ENCODE results near the gene STT3B.

The STT3B gene

GRCh38 chr3:31559872-31560534, 27.3 kb downstream of the STT3B start:
- TF ChIP-seq CTCF (IDR thresholded peaks at IDR 0.05; ENCODE audit: low read depth, low read length, missing control alignments), result no peak
- no peak overlapping the region for H3K4me3 ChIP-seq (ENCODE audit: low read depth, low read length)
- no peak for DNase-seq (ENCODE audit: low read depth)

DNA sequence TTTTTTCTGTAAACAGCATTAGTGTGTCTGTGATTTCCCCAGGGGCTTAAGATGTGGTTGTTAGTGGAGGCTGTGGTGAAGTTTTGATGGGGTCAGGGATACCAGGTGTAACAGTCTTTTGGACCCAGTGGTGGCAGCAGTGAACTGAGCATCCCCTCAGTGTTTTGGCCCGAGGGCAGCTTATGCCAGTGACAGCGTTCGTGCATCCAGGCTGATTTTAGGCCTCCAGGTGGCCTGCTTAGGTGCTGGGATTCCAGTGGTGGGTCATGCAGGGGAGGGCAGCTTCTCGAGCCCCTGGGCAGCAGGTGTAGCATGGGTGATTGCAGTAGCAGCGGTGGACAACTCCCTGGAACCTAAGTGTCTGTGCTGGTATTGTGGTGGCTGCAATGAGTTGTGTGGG, 29.2 kb downstream of the STT3B start:
- TF ChIP-seq CTCF (IDR thresholded peaks at IDR 0.05; ENCODE audit: low read depth, low read length, missing control alignments), result no peak
- no peak overlapping the region for H3K4me3 ChIP-seq (ENCODE audit: low read depth, low read length)
- DNase-seq (ENCODE audit: low read depth), result no peak

DNA sequence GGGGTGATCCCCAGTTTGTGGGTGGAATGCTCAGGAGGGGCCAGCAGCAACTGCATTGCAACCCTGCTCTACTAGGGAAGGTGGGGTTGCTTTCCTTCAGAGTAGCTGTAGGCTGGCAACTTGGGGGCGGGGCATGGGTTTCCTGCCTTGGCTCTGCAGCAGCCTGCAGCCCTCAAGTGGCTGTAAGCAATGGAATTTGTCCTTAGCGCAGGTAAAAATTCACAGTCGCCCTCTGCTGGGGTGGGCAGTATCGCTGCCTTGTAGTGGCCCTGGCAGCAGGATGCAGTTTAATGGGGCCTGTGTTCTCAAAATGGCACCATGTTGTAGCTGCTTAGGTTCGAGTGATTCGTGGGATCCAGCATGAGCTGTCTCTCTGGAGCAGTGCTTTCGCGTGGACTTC, 29.8 kb downstream of the STT3B start:
- no peak for DNase-seq (ENCODE audit: low read depth)
- peak; percentile 1 for TF ChIP-seq CTCF (IDR thresholded peaks at IDR 0.05; ENCODE audit: low read depth, low read length, missing control alignments)
- no peak overlapping the region for H3K4me3 ChIP-seq (ENCODE audit: low read depth, low read length)

- no peak for TF ChIP-seq CTCF (IDR thresholded peaks at IDR 0.05; ENCODE audit: low read depth, low read length, missing control alignments)
- no peak for DNase-seq (ENCODE audit: low read depth)
Observed at GRCh38 chr3:31565288-31565687, 32.6 kb downstream of the STT3B start.

GRCh38 chr3:31567036-31567435, 34.3 kb downstream of the STT3B start:
- no peak for DNase-seq (ENCODE audit: low read depth)
- peak; percentile 62 for TF ChIP-seq CTCF (IDR thresholded peaks at IDR 0.05; ENCODE audit: low read depth, low read length, missing control alignments)
- no peak overlapping the region for H3K4me3 ChIP-seq (ENCODE audit: low read depth, low read length)

More at GRCh38 chr3:31565288-31565687, 32.6 kb downstream of the STT3B start:
- no peak overlapping the region for H3K4me3 ChIP-seq (ENCODE audit: low read depth, low read length)

DNA sequence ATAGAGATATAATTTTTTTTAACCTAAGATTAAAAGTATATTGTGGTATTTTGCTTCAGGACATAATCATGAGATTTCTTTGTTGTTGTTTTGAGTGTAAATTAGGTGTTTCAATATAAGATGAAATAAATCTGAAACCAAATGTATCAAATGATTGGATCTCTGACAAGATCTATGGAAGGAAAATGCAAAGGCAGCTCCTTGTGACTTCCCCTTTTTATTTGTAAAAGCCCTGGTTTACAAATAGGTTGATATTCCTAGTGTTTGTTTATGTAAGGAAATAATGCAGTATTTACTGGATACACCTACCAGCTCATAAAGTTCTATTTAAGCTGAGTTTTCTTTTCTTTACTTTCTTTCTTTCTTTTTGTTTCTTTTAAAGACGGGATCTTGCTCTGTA, 35.9 kb downstream of the STT3B start:
- no peak overlapping the region for H3K4me3 ChIP-seq (ENCODE audit: low read depth, low read length)
- no peak for TF ChIP-seq CTCF (IDR thresholded peaks at IDR 0.05; ENCODE audit: low read depth, low read length, missing control alignments)
- no peak for DNase-seq (ENCODE audit: low read depth)

GRCh38 chr3:31571325-31571724, 38.6 kb downstream of the STT3B start:
- no peak for TF ChIP-seq CTCF (IDR thresholded peaks at IDR 0.05; ENCODE audit: low read depth, low read length, missing control alignments)
- no peak for DNase-seq (ENCODE audit: low read depth)
- no peak overlapping the region for H3K4me3 ChIP-seq (ENCODE audit: low read depth, low read length)

Measured in GM12864 (cell line).